Mammary epithelial cell (primary cell): ENCODE results near the gene PVALEF.

Experiments
- EZH2 ChIP-seq: IDR thresholded peaks from 2 replicates; pipeline ENCODE4 v1.6.1; 2012; ENCODE audit warnings: low read length, inconsistent platforms, borderline replicate concordance
- TF ChIP-seq, protein P1 (sequence below), 2 donors: IDR thresholded peaks in 1 of 2; conservative IDR thresholded peaks in 1 of 2; 2 replicates each; pipeline ENCODE4 v1.5.1; 2011 to 2012; ENCODE audit warnings: inconsistent platforms in 2 of 2, low read length in 2 of 2, mild to moderate bottlenecking in 2 of 2, control low read depth in 1 of 2, low read depth in 1 of 2; ENCODE audit not compliant: insufficient read depth in 1 of 2; ENCODE audit errors: extremely low read depth in 1 of 2

DNA sequence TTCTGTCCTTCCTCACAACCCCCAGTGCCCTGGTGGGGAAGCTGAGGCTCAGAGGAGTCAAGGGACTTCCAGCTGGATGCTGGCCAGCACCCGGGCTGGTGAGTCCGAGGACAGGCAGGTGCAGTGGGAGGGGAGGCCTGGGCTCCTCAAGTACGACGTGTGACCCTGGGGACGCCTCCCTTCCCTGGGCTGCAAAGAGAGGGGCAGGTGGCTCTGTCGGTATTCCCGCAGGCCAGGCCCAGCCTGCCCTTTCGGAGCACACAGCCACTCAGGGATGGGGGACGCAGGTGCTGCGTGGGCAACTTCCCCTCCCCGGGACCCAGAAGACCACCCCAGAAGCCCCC is 33.1 kb upstream of the PVALEF start:
- TF ChIP-seq, protein P1, sequence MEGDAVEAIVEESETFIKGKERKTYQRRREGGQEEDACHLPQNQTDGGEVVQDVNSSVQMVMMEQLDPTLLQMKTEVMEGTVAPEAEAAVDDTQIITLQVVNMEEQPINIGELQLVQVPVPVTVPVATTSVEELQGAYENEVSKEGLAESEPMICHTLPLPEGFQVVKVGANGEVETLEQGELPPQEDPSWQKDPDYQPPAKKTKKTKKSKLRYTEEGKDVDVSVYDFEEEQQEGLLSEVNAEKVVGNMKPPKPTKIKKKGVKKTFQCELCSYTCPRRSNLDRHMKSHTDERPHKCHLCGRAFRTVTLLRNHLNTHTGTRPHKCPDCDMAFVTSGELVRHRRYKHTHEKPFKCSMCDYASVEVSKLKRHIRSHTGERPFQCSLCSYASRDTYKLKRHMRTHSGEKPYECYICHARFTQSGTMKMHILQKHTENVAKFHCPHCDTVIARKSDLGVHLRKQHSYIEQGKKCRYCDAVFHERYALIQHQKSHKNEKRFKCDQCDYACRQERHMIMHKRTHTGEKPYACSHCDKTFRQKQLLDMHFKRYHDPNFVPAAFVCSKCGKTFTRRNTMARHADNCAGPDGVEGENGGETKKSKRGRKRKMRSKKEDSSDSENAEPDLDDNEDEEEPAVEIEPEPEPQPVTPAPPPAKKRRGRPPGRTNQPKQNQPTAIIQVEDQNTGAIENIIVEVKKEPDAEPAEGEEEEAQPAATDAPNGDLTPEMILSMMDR (conservative IDR thresholded peaks at IDR 0.05 in 1 of 2, IDR thresholded peaks at IDR 0.05 in 1 of 2; ENCODE audit: extremely low read depth in 1 of 2, insufficient read depth in 1 of 2, low read depth in 1 of 2, low read length in 2 of 2) = no peak
- no peak for TF ChIP-seq EZH2
